Natural killer cell (primary cell): ENCODE data around the gene ZSCAN26. TPM values are rescaled to one million over a fixed set of nuclear protein-coding genes. Genes with fewer than 3 reads are reported as not detected.

Experiments
- ATAC-seq, 3 donors: fragments of 150-1000 bp in 2 of 3; fragments of 200-7000 bp in 1 of 3; cut with Tn5 transposase; 1 replicate in 1 of 3; 2 replicates in 2 of 3; pipeline ENCODE4 v1.10.0; 2021; ENCODE audit warnings: mild to moderate bottlenecking in 2 of 3, moderate library complexity in 2 of 3
- DNase-seq, 2 donors: peaks; one replicate each; pipeline versions ENCODE4 v3.0.0 to v3.0.0-alpha.2; 2013 to 2021; ENCODE audit warnings: mixed read lengths in 1 of 2
- H3K27ac ChIP-seq: one replicate; pipeline ENCODE4 v1.5.1; 2013; ENCODE audit warnings: mild to moderate bottlenecking, low read length
- H3K27me3 ChIP-seq: one replicate; pipeline ENCODE4 v1.6.1; 2013; ENCODE audit warnings: low read length; ENCODE audit not compliant: control insufficient read depth, insufficient read depth
- H3K36me3 ChIP-seq: one replicate; pipeline ENCODE4 v1.6.1; 2013; ENCODE audit warnings: low read length; ENCODE audit not compliant: control insufficient read depth, insufficient read depth
- H3K4me1 ChIP-seq: one replicate; pipeline ENCODE4 v1.6.1; 2013; ENCODE audit warnings: low read length; ENCODE audit not compliant: control insufficient read depth, insufficient read depth
- H3K4me3 ChIP-seq: one replicate; pipeline ENCODE4 v1.5.1; 2013; ENCODE audit warnings: low read length
- H3K9me3 ChIP-seq: one replicate; pipeline ENCODE4 v1.6.1; 2013; ENCODE audit warnings: low read length; ENCODE audit not compliant: control insufficient read depth, insufficient read depth
- H3K27ac Mint-ChIP-seq, 2 donors: one replicate each; pipeline ENCODE4 v1.8.0; 2022; ENCODE audit warnings: mild to moderate bottlenecking in 2 of 2, mixed read lengths in 2 of 2, moderate library complexity in 1 of 2
- H3K27me3 Mint-ChIP-seq, 2 donors: one replicate each; pipeline ENCODE4 v1.8.0; 2022; ENCODE audit warnings: low read depth in 2 of 2, mixed read lengths in 2 of 2
- H3K36me3 Mint-ChIP-seq: one replicate; pipeline ENCODE4 v1.8.0; 2022; ENCODE audit warnings: mixed read lengths
- H3K4me1 Mint-ChIP-seq, 2 donors: one replicate each; pipeline ENCODE4 v1.8.0; 2022; ENCODE audit warnings: mixed read lengths in 2 of 2
- H3K4me3 Mint-ChIP-seq: one replicate; pipeline ENCODE4 v1.8.0; 2022; ENCODE audit warnings: mild to moderate bottlenecking, moderate library complexity, mixed read lengths
- H3K9me3 Mint-ChIP-seq, 2 donors: one replicate each; pipeline ENCODE4 v1.8.0; 2022; ENCODE audit warnings: mixed read lengths in 2 of 2
- WGBS: methylation state at CpG from one replicate; pipeline ENCODE4 v1.1.7; 2013; ENCODE audit warnings: missing lambda C conversion rate; ENCODE audit not compliant: insufficient coverage; 5-methylcytosine and 5-hydroxymethylcytosine counted together
- intact Hi-C: fragments of 100-400 bp; cut with micrococcal nuclease; formaldehyde crosslinking; loops from one replicate; pipeline ENCODE4 v1.14.2; 2022
- total RNA-seq, 4 donors: library from RNA; stranded (reverse); fragments of 120-200 nt in 1 of 4; gene quantifications; one replicate each; pipeline versions ENCODE4 v1.2.3 to v1.2.4, GENCODE V29; 2013 to 2022
- TF ChIP-seq, protein P1 (sequence below): fragments of 200-600 bp; IDR thresholded peaks from one replicate; pipeline ENCODE4 v1.8.0; 2022; ENCODE audit warnings: antibody characterized with exemption

The ZSCAN26 gene
- total RNA-seq, 3 donors from 2014 or later (not counting 1 experiment from before 2014, with no cell fraction given), result 13.7 to 24.4 (median 15.4) TPM

DNA sequence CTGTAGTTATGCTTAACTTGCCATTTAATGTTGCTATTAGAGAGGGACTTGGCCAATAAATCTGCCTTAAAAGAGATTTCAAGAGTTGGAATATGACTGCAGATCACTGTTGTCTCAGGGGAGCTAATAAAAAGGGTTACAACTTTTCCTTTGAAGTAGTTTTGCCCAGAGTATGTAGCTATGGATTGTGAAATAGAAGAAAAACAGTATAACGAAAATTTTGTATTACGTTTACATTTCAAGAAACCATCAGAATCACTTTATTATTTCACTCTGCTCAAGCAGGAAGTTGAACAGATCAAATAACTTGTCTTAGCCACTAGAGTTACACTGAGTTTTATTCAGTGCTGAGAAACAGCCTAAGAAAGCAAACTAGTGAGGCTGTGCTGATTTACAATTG, 3.0 kb upstream of the ZSCAN26 start:
- H3K36me3 Mint-ChIP-seq, result peaks cover 17% of the 10 kb centered on the region
- peaks cover under 1 to 4% of the 10 kb centered on the region in 2 donors for H3K4me1 Mint-ChIP-seq
- WGBS, result no CpG with 5 or more reads among the region's 2 CpGs
- H3K27me3 Mint-ChIP-seq, result peaks cover 15 to 55% of the 10 kb centered on the region in 2 donors
- ATAC-seq, result no peak
- H3K4me3 Mint-ChIP-seq, result no peak overlapping the region
- Histone ChIP-seq H3K36me3 (no peaks in the 10 kb centered on the region), H3K4me1 (peaks cover 12% of the 10 kb centered on the region), H3K9me3 (no peaks in the 10 kb centered on the region), H3K27me3 (no peaks in the 10 kb centered on the region), H3K27ac (no peak overlapping the region), H3K4me3 (no peak overlapping the region)
- no peak overlapping the region for H3K27ac Mint-ChIP-seq
- TF ChIP-seq, protein P1, sequence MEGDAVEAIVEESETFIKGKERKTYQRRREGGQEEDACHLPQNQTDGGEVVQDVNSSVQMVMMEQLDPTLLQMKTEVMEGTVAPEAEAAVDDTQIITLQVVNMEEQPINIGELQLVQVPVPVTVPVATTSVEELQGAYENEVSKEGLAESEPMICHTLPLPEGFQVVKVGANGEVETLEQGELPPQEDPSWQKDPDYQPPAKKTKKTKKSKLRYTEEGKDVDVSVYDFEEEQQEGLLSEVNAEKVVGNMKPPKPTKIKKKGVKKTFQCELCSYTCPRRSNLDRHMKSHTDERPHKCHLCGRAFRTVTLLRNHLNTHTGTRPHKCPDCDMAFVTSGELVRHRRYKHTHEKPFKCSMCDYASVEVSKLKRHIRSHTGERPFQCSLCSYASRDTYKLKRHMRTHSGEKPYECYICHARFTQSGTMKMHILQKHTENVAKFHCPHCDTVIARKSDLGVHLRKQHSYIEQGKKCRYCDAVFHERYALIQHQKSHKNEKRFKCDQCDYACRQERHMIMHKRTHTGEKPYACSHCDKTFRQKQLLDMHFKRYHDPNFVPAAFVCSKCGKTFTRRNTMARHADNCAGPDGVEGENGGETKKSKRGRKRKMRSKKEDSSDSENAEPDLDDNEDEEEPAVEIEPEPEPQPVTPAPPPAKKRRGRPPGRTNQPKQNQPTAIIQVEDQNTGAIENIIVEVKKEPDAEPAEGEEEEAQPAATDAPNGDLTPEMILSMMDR, result no peak
- H3K9me3 Mint-ChIP-seq, result peaks cover 0 to 3% of the 10 kb centered on the region in 2 donors
- DNase-seq, result no peak
- intact Hi-C loops, result no loop called here

DNA sequence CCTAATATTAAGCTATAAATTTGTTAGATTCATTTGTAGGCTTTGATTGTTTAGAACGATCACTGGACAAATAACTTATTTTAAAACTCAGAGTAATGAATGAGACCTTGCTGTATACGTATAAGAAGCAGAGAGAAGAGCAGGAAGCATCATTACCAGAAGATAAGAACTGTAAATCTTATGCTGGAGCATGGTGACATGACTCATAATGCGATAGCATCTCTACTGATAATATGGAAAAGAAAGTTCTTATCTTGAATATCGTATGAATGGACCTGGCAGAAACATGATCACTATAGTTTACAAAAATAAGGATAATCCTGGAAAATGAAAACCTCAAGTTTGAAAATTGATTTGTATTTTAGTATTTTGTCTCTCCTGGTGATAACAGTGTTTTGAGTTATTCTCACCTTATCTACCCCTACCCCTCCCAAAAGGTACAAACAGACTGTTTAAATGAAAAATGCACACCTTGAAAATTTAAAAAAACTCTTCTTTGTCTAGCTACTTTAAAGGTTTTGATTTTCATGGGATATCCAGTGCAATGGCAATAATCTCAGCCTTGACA, 2.0 kb upstream of the ZSCAN26 start:
- peaks cover 6% of the 10 kb centered on the region for H3K4me1 ChIP-seq
- no peaks in the 10 kb centered on the region for H3K9me3 ChIP-seq
- H3K36me3 Mint-ChIP-seq, result peaks cover 13% of the 10 kb centered on the region
- TF ChIP-seq, protein P1, result no peak
- H3K27me3 ChIP-seq, result no peaks in the 10 kb centered on the region
- H3K9me3 Mint-ChIP-seq, result peaks cover 0 to 3% of the 10 kb centered on the region in 2 donors
- no peak overlapping the region for H3K4me3 ChIP-seq
- peak overlapping the region; percentile 55 for H3K4me3 Mint-ChIP-seq
- intact Hi-C loops, result loop anchor here (5.0 kb wide), 2 partner anchors 48 to 143 kb away; partner anchors contain the start of gene ZSCAN16
- 96% methylated on average over 2 of the region's 4 CpGs for WGBS
- H3K36me3 ChIP-seq, result no peaks in the 10 kb centered on the region
- H3K27ac Mint-ChIP-seq, result no peak overlapping the region
- ATAC-seq (no peak), DNase-seq (no peak)
- H3K27me3 Mint-ChIP-seq, result peaks cover 12 to 48% of the 10 kb centered on the region in 2 donors
- no peaks in the 10 kb centered on the region for H3K4me1 Mint-ChIP-seq
- H3K27ac ChIP-seq, result no peak overlapping the region

DNA sequence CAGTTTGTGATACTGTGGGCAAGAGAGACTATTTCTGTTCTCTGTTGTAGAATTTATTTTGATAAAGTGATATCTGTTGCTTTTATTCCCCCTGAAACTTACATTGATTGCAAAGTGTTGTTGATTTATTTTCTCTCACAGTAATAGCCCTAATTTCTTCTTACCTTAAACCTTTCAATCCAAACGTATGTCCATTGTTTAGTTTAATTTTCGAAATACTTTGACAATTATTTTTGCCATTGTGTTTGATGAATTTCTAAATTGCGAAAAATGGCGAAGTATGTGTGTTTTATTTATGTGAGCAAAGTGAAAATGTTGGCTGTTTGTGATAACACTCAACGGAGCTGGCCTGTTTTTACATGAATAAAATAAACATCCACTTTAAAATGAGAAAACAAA, 381 bp upstream of the ZSCAN26 start:
- H3K36me3 Mint-ChIP-seq, result peaks cover under 1% of the 10 kb centered on the region
- H3K27ac ChIP-seq, result peak overlapping the region; percentile 90
- peaks cover 7 to 34% of the 10 kb centered on the region in 2 donors for H3K27me3 Mint-ChIP-seq
- no peaks in the 10 kb centered on the region for H3K36me3 ChIP-seq
- H3K4me3 Mint-ChIP-seq, result no peak overlapping the region
- no peak overlapping the region for H3K27ac Mint-ChIP-seq
- TF ChIP-seq, protein P1, result no peak
- H3K4me1 Mint-ChIP-seq, result no peaks in the 10 kb centered on the region
- WGBS, result 7% methylated on average over 2 of the region's 5 CpGs
- DNase-seq, result no peak
- peak overlapping the region; percentile 100 for H3K4me3 ChIP-seq
- peaks cover 6% of the 10 kb centered on the region for H3K4me1 ChIP-seq
- no peak for ATAC-seq
- no peaks in the 10 kb centered on the region for H3K9me3 ChIP-seq
- intact Hi-C loops, result loop anchor here (2.0 to 5.0 kb wide), 3 partner anchors 49 to 144 kb away; partner anchors contain the start of gene ZSCAN16
- H3K27me3 ChIP-seq, result no peaks in the 10 kb centered on the region
- H3K9me3 Mint-ChIP-seq, result no peaks in the 10 kb centered on the region

DNA sequence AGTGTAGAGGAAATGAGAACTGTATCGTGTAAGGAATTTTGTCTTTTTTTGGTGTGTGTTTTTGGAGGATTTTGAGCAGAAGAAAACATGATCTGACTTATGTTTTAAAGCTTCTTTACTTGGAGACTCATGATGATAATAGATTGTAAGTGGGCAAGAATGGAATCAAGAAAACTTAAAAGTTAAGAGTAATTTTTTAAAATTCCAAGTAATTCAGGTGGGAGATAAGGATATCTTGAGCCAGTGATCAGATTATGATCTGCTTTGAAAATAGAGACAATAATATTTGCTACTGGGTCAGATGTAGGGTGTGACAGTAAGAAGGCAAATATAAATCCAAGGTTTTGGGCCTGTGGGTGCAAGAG, 734 bp downstream of the ZSCAN26 start:
- H3K27ac Mint-ChIP-seq, result no peak overlapping the region
- Histone ChIP-seq H3K27me3 (no peaks in the 10 kb centered on the region), H3K36me3 (peaks cover 8% of the 10 kb centered on the region), H3K4me3 (peak overlapping the region; percentile 100), H3K27ac (peak overlapping the region; percentile 90), H3K4me1 (peaks cover 6% of the 10 kb centered on the region), H3K9me3 (no peaks in the 10 kb centered on the region)
- WGBS, result 5% methylated on average over 1 of the region's 1 CpG
- peaks cover 5% of the 10 kb centered on the region for H3K36me3 Mint-ChIP-seq
- H3K4me3 Mint-ChIP-seq, result no peak overlapping the region
- no peak for ATAC-seq
- DNase-seq, result no peak
- intact Hi-C loops, result loop anchor here (1.0 to 5.0 kb wide), 5 partner anchors 15 to 145 kb away; partner anchors contain the start of genes ZKSCAN4 and ZSCAN16
- no peaks in the 10 kb centered on the region for H3K4me1 Mint-ChIP-seq
- TF ChIP-seq, protein P1, result no peak
- H3K27me3 Mint-ChIP-seq, result peaks cover 5 to 25% of the 10 kb centered on the region in 2 donors
- no peaks in the 10 kb centered on the region for H3K9me3 Mint-ChIP-seq
